Rectal smooth muscle tissue (tissue), 1 donor: ENCODE measurements around the gene GNMT.

Experiments
- H3K27ac ChIP-seq: one replicate; pipeline ENCODE4 v1.7.0; 2013; ENCODE audit warnings: low read depth, low read length, inconsistent platforms
- H3K27me3 ChIP-seq: one replicate; pipeline ENCODE4 v1.7.0; 2013; ENCODE audit warnings: low read length; ENCODE audit not compliant: control insufficient read depth, insufficient read depth
- H3K36me3 ChIP-seq: one replicate; pipeline ENCODE4 v1.7.0; 2013; ENCODE audit warnings: low read length; ENCODE audit not compliant: control insufficient read depth, insufficient read depth
- H3K4me1 ChIP-seq: one replicate; pipeline ENCODE4 v1.7.0; 2013; ENCODE audit warnings: low read length; ENCODE audit not compliant: control insufficient read depth, insufficient read depth
- H3K4me3 ChIP-seq: one replicate; pipeline ENCODE4 v1.7.0; 2013; ENCODE audit warnings: low read length
- H3K9ac ChIP-seq: one replicate; pipeline ENCODE4 v1.7.0; 2013; ENCODE audit warnings: low read length

Gene GNMT

DNA sequence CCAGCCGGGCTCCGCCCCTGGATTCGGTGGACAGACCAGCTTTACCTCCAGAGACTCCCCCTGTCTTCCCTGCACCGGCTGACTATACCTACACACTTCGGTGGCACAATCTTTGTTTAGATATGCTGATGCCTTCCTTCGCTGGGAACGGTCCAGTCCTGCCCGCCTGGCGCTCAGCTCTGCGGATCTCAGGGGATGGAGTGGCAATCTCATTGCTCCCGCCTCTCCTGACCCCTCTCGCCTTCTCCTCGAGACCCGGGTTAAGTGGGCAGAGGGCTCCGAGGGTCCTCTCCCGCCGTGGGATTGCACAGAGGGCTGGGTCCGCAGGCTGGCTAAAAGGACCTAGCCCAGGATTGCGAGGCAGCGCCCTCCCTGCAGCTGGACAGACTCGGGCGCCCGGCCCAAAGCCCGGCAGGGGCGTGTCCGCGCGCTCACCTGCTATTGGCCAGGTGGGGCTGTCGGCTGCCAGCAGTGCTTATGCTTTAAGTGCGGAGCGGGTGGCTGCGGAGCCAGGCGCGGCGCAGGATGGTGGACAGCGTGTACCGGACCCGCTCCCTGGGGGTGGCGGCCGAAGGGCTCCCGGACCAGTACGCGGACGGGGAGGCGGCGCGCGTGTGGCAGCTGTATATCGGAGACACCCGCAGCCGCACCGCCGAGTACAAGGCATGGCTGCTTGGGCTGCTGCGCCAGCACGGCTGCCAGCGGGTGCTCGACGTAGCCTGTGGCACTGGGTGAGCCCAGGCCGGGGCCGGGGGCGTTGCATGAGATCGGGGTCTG, at the start of gene GNMT:
GNMT (plus strand) TSS at position 512 of the 777 bp plus-strand sequence; CDS start at position 526, 14 bp downstream.
- Histone ChIP-seq H3K27me3 (no peaks in the 10 kb centered on the region), H3K27ac (no peak within 1 kb of the TSS), H3K9ac (no peak within 1 kb of the TSS), H3K36me3 (peaks cover 8% of the 10 kb centered on the region), H3K4me3 (peak within 1 kb of the TSS; percentile 67), H3K4me1 (peaks cover 2% of the 10 kb centered on the region)

DNA sequence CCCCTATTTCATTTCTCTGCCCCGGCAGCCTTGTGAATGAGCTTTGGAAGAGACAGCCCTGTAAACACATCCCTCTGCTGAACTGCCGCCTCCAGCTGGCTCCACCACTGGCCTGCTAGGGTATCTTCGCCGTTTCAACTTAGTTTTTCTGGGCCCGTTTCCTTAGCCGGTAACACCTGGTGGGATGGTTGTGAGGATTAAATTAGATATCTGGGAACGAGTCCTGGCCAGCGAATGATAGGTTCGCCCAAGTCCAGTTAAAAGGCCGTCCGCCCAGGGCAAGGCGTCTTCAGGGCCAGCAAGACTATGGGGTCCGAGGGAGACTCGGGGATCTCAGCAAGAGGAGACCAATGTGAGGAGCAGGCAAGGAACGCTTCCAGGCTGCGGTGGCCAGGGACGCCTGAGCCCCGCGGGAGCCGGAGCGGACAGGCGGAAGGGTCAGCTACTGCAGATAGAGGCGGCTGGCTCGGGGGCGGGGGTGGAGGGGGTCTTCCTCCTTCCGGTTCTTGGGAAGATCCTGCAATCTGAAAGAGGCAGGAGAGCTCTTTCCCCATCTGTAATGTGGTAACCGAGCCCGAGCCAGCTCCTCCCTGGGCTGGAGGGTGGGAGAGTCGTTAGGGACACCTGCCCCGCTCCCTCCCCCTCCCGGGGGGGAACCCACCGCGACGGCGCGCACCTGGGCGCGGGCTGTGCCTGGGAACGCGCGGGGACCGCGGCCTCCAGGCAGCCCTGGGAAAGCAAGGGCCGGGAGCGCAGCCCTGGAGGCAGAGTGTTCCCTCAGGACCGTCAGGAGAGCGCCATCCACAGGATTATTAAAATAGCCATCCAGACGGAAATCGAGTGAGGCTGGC, 49.2 kb upstream of the GNMT start:
- Histone ChIP-seq H3K36me3 (no peaks in the 10 kb centered on the region), H3K4me3 (peak overlapping the region; percentile 21), H3K9ac (no peak overlapping the region), H3K27ac (no peak overlapping the region), H3K4me1 (no peaks in the 10 kb centered on the region), H3K27me3 (peaks cover 5% of the 10 kb centered on the region)

DNA sequence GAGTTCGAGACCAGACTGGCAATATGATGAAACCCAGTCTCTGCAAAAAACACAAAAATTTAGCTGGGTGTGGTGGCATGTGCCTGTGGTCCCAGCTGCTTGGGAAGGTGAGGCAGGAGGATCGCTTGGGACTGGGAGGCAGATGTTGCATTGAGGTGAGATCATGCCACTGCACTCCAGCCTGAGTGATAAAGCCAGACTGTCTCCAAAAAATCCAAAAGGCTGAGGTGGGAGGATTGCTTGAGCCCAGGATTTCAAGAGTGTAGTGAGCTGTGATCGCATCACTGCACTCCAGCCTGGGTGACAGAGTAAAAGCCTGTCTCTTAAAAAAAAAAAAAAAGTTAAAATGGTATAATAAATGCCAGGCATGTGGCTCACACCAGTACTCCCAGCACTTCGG, 46.0 kb upstream of the GNMT start:
- H3K27me3 ChIP-seq, result peaks cover 6% of the 10 kb centered on the region
- H3K36me3 ChIP-seq, result no peaks in the 10 kb centered on the region
- no peak overlapping the region for H3K4me3 ChIP-seq
- H3K27ac ChIP-seq, result no peak overlapping the region
- no peak overlapping the region for H3K9ac ChIP-seq
- H3K4me1 ChIP-seq, result no peaks in the 10 kb centered on the region

DNA sequence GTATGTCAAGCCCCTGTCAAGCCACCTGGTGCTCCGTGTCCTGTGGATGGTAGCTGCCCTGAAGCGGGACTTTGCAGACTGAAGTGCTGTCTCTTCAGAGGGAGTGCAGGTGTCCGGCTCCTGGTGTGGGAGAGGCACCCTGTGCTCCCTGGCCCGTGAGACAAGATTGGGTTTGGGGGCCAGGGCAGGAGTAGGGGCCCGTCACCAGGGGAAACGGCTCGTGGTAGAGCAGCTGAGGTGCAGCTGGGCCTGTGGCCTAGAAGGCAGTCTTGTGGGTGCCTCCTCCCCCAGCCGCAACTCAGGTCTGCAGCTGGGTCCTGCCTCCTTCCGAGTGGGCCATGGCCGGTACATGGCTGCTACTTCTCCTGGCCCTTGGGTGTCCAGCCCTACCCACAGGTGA, 44.8 kb upstream of the GNMT start, which contains the start of gene PTCRA:
PTCRA (plus strand) TSS at position 322 of the 400 bp plus-strand sequence; CDS start at position 339, 17 bp downstream.
- H3K36me3 ChIP-seq, result no peaks in the 10 kb centered on the region
- H3K9ac ChIP-seq, result no peak within 1 kb of the TSS
- H3K27ac ChIP-seq, result no peak within 1 kb of the TSS
- H3K4me3 ChIP-seq, result no peak within 1 kb of the TSS
- H3K4me1 ChIP-seq, result no peaks in the 10 kb centered on the region
- peaks cover 6% of the 10 kb centered on the region for H3K27me3 ChIP-seq

DNA sequence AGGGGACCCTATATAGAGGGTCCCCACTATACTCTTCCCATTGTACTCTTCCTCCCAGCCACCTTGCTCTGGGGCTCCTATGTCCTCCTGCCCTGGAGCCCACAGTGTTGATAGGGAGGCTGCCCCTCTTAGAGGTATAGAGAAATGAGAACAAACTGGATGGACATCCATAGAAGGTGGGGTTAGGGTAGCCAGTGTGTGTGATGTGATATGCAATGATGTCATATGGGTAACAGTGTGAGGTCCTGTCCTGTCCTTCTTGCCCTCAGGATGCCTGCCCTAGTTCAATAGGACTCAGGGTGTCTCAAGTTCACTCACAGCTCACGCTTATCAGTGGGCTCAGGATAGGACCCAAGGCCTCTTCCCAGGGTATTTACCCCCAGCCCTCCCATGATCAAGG, 44.3 kb upstream of the GNMT start:
- Histone ChIP-seq H3K27ac (no peak overlapping the region), H3K36me3 (no peaks in the 10 kb centered on the region), H3K27me3 (peaks cover 6% of the 10 kb centered on the region), H3K4me1 (no peaks in the 10 kb centered on the region), H3K4me3 (no peak overlapping the region), H3K9ac (no peak overlapping the region)

DNA sequence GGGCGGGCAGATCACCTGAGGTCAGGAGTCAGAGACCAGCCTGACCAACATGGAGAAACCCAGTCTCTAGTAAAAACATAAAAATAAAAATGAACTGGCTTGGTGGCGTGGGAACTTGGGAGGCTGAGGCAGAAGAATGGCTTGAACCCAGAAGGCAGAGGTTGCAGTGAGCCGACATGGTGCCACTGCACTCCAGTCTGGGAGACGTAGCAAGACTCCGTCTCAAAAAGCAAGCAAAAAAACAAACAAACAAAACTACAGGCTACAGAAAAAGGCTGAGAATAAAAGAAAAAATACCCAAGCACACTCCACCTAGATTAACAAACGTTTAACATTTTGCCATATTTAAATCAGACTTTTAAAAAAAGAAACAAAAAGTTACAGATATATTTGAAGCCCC, 38.8 kb upstream of the GNMT start:
- H3K9ac ChIP-seq, result no peak overlapping the region
- H3K27me3 ChIP-seq, result no peaks in the 10 kb centered on the region
- no peak overlapping the region for H3K27ac ChIP-seq
- no peaks in the 10 kb centered on the region for H3K4me1 ChIP-seq
- H3K36me3 ChIP-seq, result no peaks in the 10 kb centered on the region
- H3K4me3 ChIP-seq, result no peak overlapping the region

DNA sequence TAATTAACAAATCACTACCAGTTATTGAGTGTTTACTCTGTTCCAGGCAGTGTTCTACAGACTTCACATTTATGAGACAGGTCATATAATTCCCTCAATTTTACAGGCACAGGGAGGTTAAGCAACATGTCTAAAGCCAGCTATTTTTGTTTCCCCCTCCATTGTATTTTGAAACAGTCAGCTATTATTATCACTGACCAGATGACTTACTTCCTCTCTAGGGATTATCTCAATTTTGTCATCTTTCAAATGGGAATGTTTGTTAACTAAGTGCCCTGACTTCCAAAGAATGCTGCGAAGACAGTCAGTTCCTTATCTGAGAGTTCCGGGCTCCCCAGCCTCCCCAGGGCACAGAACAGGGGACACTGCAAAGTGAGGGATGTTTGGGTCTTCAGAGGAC, 36.9 kb upstream of the GNMT start:
- H3K9ac ChIP-seq, result no peak overlapping the region
- H3K27me3 ChIP-seq, result no peaks in the 10 kb centered on the region
- peaks cover 4% of the 10 kb centered on the region for H3K4me1 ChIP-seq
- H3K36me3 ChIP-seq, result no peaks in the 10 kb centered on the region
- no peak overlapping the region for H3K27ac ChIP-seq
- no peak overlapping the region for H3K4me3 ChIP-seq

DNA sequence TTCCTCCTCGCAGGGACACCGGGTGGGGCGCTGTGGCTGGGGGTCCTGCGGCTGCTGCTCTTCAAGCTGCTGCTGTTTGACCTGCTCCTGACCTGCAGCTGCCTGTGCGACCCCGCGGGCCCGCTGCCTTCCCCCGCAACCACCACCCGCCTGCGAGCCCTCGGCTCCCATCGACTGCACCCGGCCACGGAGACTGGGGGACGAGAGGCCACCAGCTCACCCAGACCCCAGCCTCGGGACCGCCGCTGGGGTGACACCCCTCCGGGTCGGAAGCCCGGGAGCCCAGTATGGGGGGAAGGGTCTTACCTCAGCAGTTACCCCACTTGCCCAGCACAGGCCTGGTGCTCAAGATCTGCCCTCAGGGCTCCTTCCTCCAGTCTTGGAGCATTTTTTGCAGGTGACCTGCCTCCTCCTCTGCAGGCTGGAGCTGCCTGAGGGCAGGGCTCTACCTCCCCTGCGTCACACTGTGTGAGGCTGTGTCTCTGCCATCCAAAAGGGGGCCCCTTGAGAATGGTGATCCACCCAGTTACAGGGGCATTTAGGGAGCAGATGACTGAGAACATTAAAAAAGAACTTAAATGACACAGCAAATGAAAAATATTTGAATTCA, 35.2 kb upstream of the GNMT start:
- no peaks in the 10 kb centered on the region for H3K36me3 ChIP-seq
- H3K27ac ChIP-seq, result no peak overlapping the region
- H3K4me3 ChIP-seq, result no peak overlapping the region
- no peak overlapping the region for H3K9ac ChIP-seq
- peaks cover 8% of the 10 kb centered on the region for H3K4me1 ChIP-seq
- H3K27me3 ChIP-seq, result no peaks in the 10 kb centered on the region

DNA sequence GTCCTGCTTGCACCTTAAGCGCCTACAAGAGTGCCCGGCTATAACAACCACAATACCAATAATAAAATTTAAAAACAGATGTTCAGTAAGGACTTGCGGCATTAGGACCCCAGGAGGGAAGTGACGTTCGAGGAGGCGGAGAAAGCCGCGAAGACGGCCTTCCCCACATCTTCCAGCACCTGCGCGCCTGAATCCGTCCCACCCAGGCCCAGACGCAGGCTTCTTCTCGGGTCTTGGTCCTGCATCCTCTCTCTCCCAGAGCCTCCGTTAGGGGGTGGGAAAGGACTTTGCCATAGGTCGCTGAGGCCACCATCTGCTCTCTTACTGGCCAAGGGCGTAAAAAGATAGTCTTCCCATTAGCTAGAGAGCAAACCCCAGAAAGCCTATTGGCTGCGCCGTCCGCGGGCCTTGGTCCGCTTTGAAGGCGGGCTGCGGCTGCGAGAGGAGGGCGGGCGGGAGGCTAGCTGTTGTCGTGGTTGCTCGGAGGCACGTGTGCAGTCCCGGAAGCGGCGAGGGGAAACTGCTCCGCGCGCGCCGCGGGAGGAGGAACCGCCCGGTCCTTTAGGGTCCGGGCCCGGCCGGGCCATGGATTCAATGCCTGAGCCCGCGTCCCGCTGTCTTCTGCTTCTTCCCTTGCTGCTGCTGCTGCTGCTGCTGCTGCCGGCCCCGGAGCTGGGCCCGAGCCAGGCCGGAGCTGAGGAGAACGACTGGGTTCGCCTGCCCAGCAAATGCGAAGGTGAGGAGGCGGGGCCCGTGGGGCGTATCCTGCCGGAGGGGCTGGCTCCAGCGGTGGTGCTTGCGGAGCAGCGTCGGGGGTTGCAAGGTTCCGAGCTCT, 31.4 kb upstream of the GNMT start, which contains the start of gene CNPY3:
CNPY3 (plus strand) TSS at position 495 of the 835 bp plus-strand sequence; CDS start at position 586, 91 bp downstream.
- Histone ChIP-seq H3K9ac (peak within 1 kb of the TSS; percentile 78), H3K36me3 (peaks cover 2% of the 10 kb centered on the region), H3K27ac (peak within 1 kb of the TSS; percentile 94), H3K4me1 (peaks cover 11% of the 10 kb centered on the region), H3K27me3 (no peaks in the 10 kb centered on the region), H3K4me3 (peak within 1 kb of the TSS; percentile 90)

DNA sequence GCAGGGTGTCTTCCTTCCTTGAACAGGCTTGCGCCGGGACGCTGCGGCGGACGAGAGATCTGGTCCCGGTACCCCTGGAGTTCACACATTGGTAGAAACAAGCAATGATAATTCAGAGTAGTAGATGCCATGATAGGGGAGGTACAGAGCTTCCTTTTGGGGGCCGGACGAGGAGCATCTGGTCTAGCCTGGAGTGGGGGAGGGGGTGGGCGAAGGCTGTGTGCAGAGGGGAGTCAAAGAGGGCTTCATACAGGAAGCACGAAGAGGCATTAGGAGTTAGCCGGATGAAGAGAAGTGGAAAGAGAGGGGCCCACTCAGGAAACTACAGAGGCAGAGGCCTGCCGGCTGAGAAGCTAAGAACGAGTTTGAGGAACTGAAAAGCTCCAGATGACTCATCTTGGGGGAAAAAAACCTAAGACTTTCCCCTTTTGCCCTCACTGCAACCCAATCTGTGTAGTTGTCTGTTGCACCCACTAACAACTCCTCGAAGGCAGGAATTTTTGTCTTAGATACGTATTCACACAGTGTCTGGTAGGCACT, 30.7 kb upstream of the GNMT start:
- Histone ChIP-seq H3K27ac (peak overlapping the region; percentile 94), H3K9ac (peak overlapping the region; percentile 78), H3K27me3 (no peaks in the 10 kb centered on the region), H3K4me3 (peak overlapping the region; percentile 90), H3K4me1 (peaks cover 11% of the 10 kb centered on the region), H3K36me3 (peaks cover 6% of the 10 kb centered on the region)

DNA sequence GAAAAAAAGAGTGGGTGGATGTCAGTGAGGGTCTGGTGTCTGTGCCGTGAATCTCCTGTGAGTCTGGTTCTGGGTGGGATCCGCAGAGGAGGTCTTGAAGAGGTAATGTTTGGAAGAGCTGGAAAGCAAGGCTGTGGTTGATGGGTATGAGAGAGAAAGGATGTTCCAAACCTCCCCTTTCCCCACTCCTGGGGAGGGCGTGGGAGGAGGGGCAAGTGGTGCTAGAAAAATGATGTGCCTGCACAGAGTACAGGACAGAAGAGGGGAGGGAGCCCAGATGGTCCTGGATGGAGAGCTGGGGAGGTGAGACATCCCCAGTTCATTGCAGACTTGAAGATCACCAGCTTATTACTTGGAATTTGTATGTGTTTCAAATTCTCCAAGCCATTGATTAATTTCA, 28.1 kb upstream of the GNMT start:
- H3K27ac ChIP-seq, result no peak overlapping the region

More for the DNA sequence above, 28.1 kb upstream of the GNMT start:
- peaks cover 14% of the 10 kb centered on the region for H3K36me3 ChIP-seq
- no peaks in the 10 kb centered on the region for H3K27me3 ChIP-seq
- H3K4me1 ChIP-seq, result peaks cover 11% of the 10 kb centered on the region
- no peak overlapping the region for H3K9ac ChIP-seq
- H3K4me3 ChIP-seq, result no peak overlapping the region
